Keratinocyte (primary cell): ENCODE results near the gene ABCA10.

ENCODE experiments used
- EZH2 ChIP-seq: IDR thresholded peaks from one replicate; pipeline ENCODE4 v1.6.1; 2012; ENCODE audit warnings: inconsistent platforms, mild to moderate bottlenecking, low read length, moderate library complexity
- TF ChIP-seq, protein P1 (sequence below), 3 experiments: IDR thresholded peaks in 1 of 3; conservative IDR thresholded peaks in 1 of 3; optimal IDR thresholded peaks in 1 of 3; 2 replicates in 2 of 3; 3 replicates in 1 of 3; pipeline versions ENCODE3 to v1.5.1; 2011; ENCODE audit warnings: low read length in 3 of 3, mild to moderate bottlenecking in 3 of 3, moderate library complexity in 2 of 3, control low read depth in 1 of 3, inconsistent platforms in 1 of 3; ENCODE audit not compliant: insufficient read depth in 2 of 3; ENCODE audit errors: extremely low read depth in 1 of 3

DNA sequence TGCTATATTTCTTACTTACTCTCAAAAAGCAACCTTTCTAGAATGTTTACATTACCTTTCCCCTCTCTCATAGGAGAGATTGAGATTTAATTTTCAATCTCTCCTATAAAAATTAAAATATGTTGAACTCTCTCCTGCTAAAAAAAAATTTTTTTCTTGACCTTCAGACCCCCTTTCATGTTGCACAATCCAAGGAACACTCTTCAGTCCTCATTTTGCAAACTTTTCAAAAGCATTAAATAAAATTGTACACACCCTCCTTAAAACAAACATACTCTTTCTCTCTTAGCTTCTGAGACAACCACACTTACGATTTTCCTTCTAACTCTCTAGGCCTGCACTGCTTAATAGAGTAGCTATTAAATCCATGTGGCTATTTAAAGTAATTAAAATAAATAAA lies 78.3 kb downstream of the ABCA10 start:
- TF ChIP-seq, protein P1, sequence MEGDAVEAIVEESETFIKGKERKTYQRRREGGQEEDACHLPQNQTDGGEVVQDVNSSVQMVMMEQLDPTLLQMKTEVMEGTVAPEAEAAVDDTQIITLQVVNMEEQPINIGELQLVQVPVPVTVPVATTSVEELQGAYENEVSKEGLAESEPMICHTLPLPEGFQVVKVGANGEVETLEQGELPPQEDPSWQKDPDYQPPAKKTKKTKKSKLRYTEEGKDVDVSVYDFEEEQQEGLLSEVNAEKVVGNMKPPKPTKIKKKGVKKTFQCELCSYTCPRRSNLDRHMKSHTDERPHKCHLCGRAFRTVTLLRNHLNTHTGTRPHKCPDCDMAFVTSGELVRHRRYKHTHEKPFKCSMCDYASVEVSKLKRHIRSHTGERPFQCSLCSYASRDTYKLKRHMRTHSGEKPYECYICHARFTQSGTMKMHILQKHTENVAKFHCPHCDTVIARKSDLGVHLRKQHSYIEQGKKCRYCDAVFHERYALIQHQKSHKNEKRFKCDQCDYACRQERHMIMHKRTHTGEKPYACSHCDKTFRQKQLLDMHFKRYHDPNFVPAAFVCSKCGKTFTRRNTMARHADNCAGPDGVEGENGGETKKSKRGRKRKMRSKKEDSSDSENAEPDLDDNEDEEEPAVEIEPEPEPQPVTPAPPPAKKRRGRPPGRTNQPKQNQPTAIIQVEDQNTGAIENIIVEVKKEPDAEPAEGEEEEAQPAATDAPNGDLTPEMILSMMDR (optimal IDR thresholded peaks at IDR 0.05 in 1 of 3, IDR thresholded peaks at IDR 0.05 in 1 of 3, conservative IDR thresholded peaks at IDR 0.05 in 1 of 3; ENCODE audit: extremely low read depth in 1 of 3, insufficient read depth in 2 of 3, low read length in 3 of 3): no peak
- TF ChIP-seq EZH2: no peak
